GM12891 (cell line): ENCODE data around the gene PDLIM3.

Experiments used
- POLR2A ChIP-seq: IDR thresholded peaks from 2 replicates; pipeline ENCODE4 v1.6.1; 2011; ENCODE audit warnings: low read depth, low read length, control low read depth
- TAF1 ChIP-seq: IDR thresholded peaks from 2 replicates; pipeline ENCODE4 v1.6.1; 2011; ENCODE audit warnings: low read depth, low read length, control low read depth

DNA sequence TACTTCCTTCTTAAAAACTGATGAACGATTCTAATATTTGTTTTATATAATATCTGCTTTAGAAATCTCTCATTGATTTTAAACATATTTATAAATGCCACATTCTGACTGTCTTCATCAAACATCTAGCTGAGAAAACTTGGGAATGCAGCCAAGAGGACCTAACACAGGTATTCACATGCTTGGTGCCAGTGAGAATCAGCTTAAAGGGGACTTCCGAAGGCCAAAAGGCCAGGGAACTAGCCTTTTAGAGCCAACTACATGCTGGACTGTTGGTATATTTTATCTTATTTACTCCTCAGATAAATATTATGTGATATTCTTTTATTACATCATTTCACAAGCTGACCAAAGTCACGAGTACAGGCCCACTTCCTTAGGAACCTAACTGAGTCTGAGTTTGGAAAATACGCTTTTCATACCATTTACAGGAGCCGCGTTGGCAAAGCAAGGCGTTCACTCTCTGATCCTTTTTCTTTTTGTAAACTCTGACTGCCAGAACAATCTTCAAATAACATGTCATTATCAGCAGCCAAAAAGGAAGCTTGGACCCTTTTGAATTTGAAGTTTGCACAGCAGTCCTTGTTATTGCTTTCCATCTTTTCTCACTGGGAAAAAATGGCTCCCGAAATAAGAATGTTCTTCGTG lies 41.1 kb upstream of the PDLIM3 start:
- TF ChIP-seq POLR2A, result no peak
- no peak for TF ChIP-seq TAF1
